SK-N-SH treated with all-trans-retinoic acid at 6 μM for 48 hours (cell line): ENCODE data around the gene TSSK2.

ENCODE experiments used
- CSDC2 ChIP-seq: fragments of 250-450 bp; sonication (Bioruptor Pico); IDR thresholded peaks from 2 replicates; pipeline ENCODE4 v1.5.0; 2020; ENCODE audit warnings: mild to moderate bottlenecking, moderate library complexity
- ESRRG ChIP-seq: fragments of 250-450 bp; sonication (Bioruptor Pico); IDR thresholded peaks from 2 replicates; pipeline ENCODE4 v1.6.1; 2021; ENCODE audit warnings: mild to moderate bottlenecking
- OSR1 ChIP-seq: fragments of 250-450 bp; sonication (Bioruptor Pico); IDR thresholded peaks from 2 replicates; pipeline ENCODE4 v1.8.0; 2022; ENCODE audit warnings: moderate library complexity, mild to moderate bottlenecking, inconsistent platforms
- PPARA ChIP-seq: fragments of 250-450 bp; sonication (Bioruptor Pico); IDR thresholded peaks from 2 replicates; pipeline ENCODE4 v1.5.0; 2020; ENCODE audit warnings: mild to moderate bottlenecking, borderline replicate concordance
- TOX ChIP-seq: fragments of 250-450 bp; sonication (Bioruptor Pico); IDR thresholded peaks from 2 replicates; pipeline ENCODE4 v1.8.0; 2021; ENCODE audit warnings: mild to moderate bottlenecking, moderate library complexity, borderline replicate concordance
- ZC3H10 ChIP-seq: fragments of 250-450 bp; sonication (Bioruptor Pico); IDR thresholded peaks from 2 replicates; pipeline ENCODE4 v1.5.1; 2021; ENCODE audit warnings: mild to moderate bottlenecking, moderate library complexity
- ZFP3 ChIP-seq: fragments of 250-450 bp; sonication (Bioruptor Pico); IDR thresholded peaks from 2 replicates; pipeline ENCODE4 v1.5.0; 2020; ENCODE audit warnings: mild to moderate bottlenecking, moderate library complexity
- ZFP30 ChIP-seq: fragments of 450-650 bp; formaldehyde crosslinking; IDR thresholded peaks from 2 replicates; pipeline ENCODE4 v1.5.0; 2022; ENCODE audit warnings: mild to moderate bottlenecking, moderate library complexity
- TF ChIP-seq, protein P1 (sequence below): fragments of 250-450 bp; sonication (Bioruptor Pico); IDR thresholded peaks from 2 replicates; pipeline ENCODE4 v1.5.0; 2020; ENCODE audit warnings: mild to moderate bottlenecking, moderate library complexity
- TF ChIP-seq, protein P2 (sequence below): fragments of 250-450 bp; sonication (Bioruptor Pico); IDR thresholded peaks from 2 replicates; pipeline ENCODE4 v1.8.0; 2021; ENCODE audit warnings: low read depth, mild to moderate bottlenecking, moderate library complexity, borderline replicate concordance

DNA sequence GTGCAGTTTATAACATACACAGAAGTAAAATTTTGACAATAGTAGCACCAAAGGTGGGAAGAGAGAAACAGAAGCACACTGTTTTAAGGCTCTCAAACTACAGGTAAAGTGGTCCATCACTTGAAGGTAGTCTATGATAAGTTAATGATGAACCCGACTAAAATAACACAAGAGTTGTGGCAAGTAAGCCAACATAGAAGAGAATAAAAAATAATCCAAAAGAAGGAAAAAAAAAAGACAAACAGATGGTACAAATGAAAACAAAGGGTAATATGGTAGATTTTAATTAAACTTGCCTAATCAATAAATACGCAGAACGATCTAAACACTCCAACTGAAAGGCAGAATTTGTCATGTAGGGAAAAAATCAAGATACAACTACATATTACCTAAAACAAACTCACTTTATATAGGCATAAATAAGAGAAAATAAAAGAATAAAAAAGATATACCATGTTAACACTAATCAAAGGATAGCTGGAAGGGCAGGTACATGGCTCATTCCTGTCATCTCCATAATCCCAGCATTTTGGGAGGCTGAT, 40.5 kb upstream of the TSSK2 start:
- no peak for TF ChIP-seq ESRRG (CRISPR knock-in tag)
- no peak for TF ChIP-seq TOX
- TF ChIP-seq, protein P1, sequence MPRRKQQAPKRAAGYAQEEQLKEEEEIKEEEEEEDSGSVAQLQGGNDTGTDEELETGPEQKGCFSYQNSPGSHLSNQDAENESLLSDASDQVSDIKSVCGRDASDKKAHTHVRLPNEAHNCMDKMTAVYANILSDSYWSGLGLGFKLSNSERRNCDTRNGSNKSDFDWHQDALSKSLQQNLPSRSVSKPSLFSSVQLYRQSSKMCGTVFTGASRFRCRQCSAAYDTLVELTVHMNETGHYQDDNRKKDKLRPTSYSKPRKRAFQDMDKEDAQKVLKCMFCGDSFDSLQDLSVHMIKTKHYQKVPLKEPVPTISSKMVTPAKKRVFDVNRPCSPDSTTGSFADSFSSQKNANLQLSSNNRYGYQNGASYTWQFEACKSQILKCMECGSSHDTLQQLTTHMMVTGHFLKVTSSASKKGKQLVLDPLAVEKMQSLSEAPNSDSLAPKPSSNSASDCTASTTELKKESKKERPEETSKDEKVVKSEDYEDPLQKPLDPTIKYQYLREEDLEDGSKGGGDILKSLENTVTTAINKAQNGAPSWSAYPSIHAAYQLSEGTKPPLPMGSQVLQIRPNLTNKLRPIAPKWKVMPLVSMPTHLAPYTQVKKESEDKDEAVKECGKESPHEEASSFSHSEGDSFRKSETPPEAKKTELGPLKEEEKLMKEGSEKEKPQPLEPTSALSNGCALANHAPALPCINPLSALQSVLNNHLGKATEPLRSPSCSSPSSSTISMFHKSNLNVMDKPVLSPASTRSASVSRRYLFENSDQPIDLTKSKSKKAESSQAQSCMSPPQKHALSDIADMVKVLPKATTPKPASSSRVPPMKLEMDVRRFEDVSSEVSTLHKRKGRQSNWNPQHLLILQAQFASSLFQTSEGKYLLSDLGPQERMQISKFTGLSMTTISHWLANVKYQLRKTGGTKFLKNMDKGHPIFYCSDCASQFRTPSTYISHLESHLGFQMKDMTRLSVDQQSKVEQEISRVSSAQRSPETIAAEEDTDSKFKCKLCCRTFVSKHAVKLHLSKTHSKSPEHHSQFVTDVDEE = no peak
- TF ChIP-seq ZC3H10 (CRISPR knock-in tag) = no peak
- no peak for TF ChIP-seq ZFP30 (CRISPR knock-in tag)
- TF ChIP-seq ZFP3 (CRISPR knock-in tag) = no peak
- no peak for TF ChIP-seq PPARA (CRISPR knock-in tag)
- TF ChIP-seq OSR1 (CRISPR knock-in tag) = no peak
- TF ChIP-seq CSDC2 = no peak
- TF ChIP-seq, protein P2, sequence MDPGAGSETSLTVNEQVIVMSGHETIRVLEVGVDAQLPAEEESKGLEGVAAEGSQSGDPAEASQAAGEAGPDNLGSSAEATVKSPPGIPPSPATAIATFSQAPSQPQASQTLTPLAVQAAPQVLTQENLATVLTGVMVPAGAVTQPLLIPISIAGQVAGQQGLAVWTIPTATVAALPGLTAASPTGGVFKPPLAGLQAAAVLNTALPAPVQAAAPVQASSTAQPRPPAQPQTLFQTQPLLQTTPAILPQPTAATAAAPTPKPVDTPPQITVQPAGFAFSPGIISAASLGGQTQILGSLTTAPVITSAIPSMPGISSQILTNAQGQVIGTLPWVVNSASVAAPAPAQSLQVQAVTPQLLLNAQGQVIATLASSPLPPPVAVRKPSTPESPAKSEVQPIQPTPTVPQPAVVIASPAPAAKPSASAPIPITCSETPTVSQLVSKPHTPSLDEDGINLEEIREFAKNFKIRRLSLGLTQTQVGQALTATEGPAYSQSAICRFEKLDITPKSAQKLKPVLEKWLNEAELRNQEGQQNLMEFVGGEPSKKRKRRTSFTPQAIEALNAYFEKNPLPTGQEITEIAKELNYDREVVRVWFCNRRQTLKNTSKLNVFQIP (CRISPR knock-in tag) = no peak
